GM18909 (cell line): ENCODE data around the gene TMEM131.

Experiments used
- ATAC-seq: cut with Tn5 transposase; IDR thresholded peaks from one replicate; pipeline ENCODE4 v1.9.1; 2021; ENCODE audit warnings: mild to moderate bottlenecking; ENCODE audit not compliant: unreplicated experiment, poor library complexity

TMEM131 gene

GRCh38 chr2:97770445-97770844 lies 225.3 kb downstream of the TMEM131 start:
- ATAC-seq, result no peak

- ATAC-seq, result no peak
Measured at GRCh38 chr2:97769711-97770110, 226.0 kb downstream of the TMEM131 start.

- no peak for ATAC-seq
Measured at GRCh38 chr2:97769308-97769707, 226.4 kb downstream of the TMEM131 start.

GRCh38 chr2:97766567-97766966 lies 229.2 kb downstream of the TMEM131 start:
- ATAC-seq, result no peak

GRCh38 chr2:97765933-97766332 lies 229.8 kb downstream of the TMEM131 start:
- no peak for ATAC-seq

- ATAC-seq, result no peak
Measured at GRCh38 chr2:97764559-97765263, 231.0 kb downstream of the TMEM131 start.

- no peak for ATAC-seq
Measured at GRCh38 chr2:97763176-97763845, 232.4 kb downstream of the TMEM131 start.

GRCh38 chr2:97761192-97761591 lies 234.6 kb downstream of the TMEM131 start:
- ATAC-seq, result no peak

- ATAC-seq, result no peak
Measured at GRCh38 chr2:97760480-97761049, 235.2 kb downstream of the TMEM131 start.

- no peak for ATAC-seq
Measured at GRCh38 chr2:97759727-97760407, 235.9 kb downstream of the TMEM131 start.

- no peak for ATAC-seq
Measured at GRCh38 chr2:97758131-97758705, 237.5 kb downstream of the TMEM131 start.

- ATAC-seq, result no peak
Measured at GRCh38 chr2:97757062-97757461, 238.7 kb downstream of the TMEM131 start.

- ATAC-seq, result no peak
Measured at GRCh38 chr2:97755491-97755890, 240.3 kb downstream of the TMEM131 start.

GRCh38 chr2:97754690-97755346 lies 240.9 kb downstream of the TMEM131 start:
- ATAC-seq, result no peak

- ATAC-seq, result no peak
Measured at GRCh38 chr2:97752342-97753334, 243.1 kb downstream of the TMEM131 start.

- ATAC-seq, result no peak
Measured at GRCh38 chr2:97751752-97752151, 244.0 kb downstream of the TMEM131 start.

GRCh38 chr2:97750017-97750416 lies 245.7 kb downstream of the TMEM131 start:
- no peak for ATAC-seq

- no peak for ATAC-seq
Measured at GRCh38 chr2:97749581-97749980, 246.2 kb downstream of the TMEM131 start.

GRCh38 chr2:97747716-97748115 lies 248.0 kb downstream of the TMEM131 start:
- no peak for ATAC-seq
